ENCODE measurements around the gene SPIRE2. TPM values are rescaled to one million over a fixed set of nuclear protein-coding genes. Genes with fewer than 3 reads are reported as not detected.
A peak's percentile ranks its signal among the peaks of the same experiment; 100 is the strongest.

Gene SPIRE2
- total and polyA plus RNA-seq, 2 of the 13 experiments (the other 11 are each of a cell fraction or from before 2014, with no cell fraction given) = 13.3 to 37.5 TPM

- 0 out of 2 replicates have a peak, but pooled peaks have one; percentile 54 for TF ChIP-seq ZNF280B (CRISPR knock-in tag; IDR thresholded peaks at IDR 0.05; ENCODE audit: borderline replicate concordance)
- TF ChIP-seq SOX5 (CRISPR knock-in tag; IDR thresholded peaks at IDR 0.05; ENCODE audit: borderline replicate concordance) = 0 out of 2 replicates have a peak, but pooled peaks have one; percentile 31
- TF ChIP-seq HIVEP1 (CRISPR knock-in tag; IDR thresholded peaks at IDR 0.05) = peak; percentile 63; the same call in 1 of the 2 replicates
- no peak for TF ChIP-seq NFIB (CRISPR knock-in tag; IDR thresholded peaks at IDR 0.05; ENCODE audit: borderline replicate concordance)
- TF ChIP-seq PLSCR1 (CRISPR knock-in tag; IDR thresholded peaks at IDR 0.05; ENCODE audit: borderline replicate concordance) = no peak
- TF ChIP-seq NFKBIZ (CRISPR knock-in tag; IDR thresholded peaks at IDR 0.05) = peak; percentile 42; the same call in 1 of the 2 replicates
- no peak for TF ChIP-seq HOMEZ (CRISPR knock-in tag; IDR thresholded peaks at IDR 0.05; ENCODE audit: low read depth)
- TF ChIP-seq TCF7L2 (IDR thresholded peaks at IDR 0.05; ENCODE audit: low read depth, low read length) = no peak
- no peak; the same call in 1 of the 2 replicates for TF ChIP-seq TOPORS (CRISPR knock-in tag; IDR thresholded peaks at IDR 0.05)
- peak; percentile 14; the same call in 1 of the 2 replicates for TF ChIP-seq ZNF580 (CRISPR knock-in tag; IDR thresholded peaks at IDR 0.05; ENCODE audit: borderline replicate concordance, low read depth)
- no peak for TF ChIP-seq BRCA1 (CRISPR knock-in tag; IDR thresholded peaks at IDR 0.05)
- TF ChIP-seq FUBP1 (CRISPR knock-in tag; IDR thresholded peaks at IDR 0.05; ENCODE audit: borderline replicate concordance) = no peak
- TF ChIP-seq ZNF644 (CRISPR knock-in tag; IDR thresholded peaks at IDR 0.05; ENCODE audit: low read depth) = no peak
- TF ChIP-seq GABPB1 (CRISPR knock-in tag; IDR thresholded peaks at IDR 0.05) = peak; percentile 61; the same call in 1 of the 2 replicates
- no peak for TF ChIP-seq ZFP1 (CRISPR knock-in tag; IDR thresholded peaks at IDR 0.05)
- TF ChIP-seq ZHX2 (IDR thresholded peaks at IDR 0.05; ENCODE audit: low read depth) = no peak
- TF ChIP-seq ZHX2 (CRISPR knock-in tag; IDR thresholded peaks at IDR 0.05; ENCODE audit: borderline replicate concordance) = no peak
Observed at GRCh38 chr16:89827383-89828198, 684 bp upstream of the SPIRE2 start (continued).

Measured in HepG2 (cell line).